CD4-positive, alpha-beta memory T cell (primary cell): Measurements from ENCODE around the gene SLC35B1. TPM values are rescaled to one million over a fixed set of nuclear protein-coding genes. Genes with fewer than 3 reads are reported as not detected.

Source experiments
- CTCF ChIA-PET: fragments of 350-600 bp; sonication (Branson Sonifier 250); formaldehyde crosslinking; loops from one replicate; lab custom pipeline; 2021; ENCODE audit warnings: inconsistent platforms; ENCODE audit not compliant: partially characterized antibody; lab: Charles Lee
- POLR2A ChIA-PET: fragments of 350-600 bp; sonication (Branson Sonifier 250); formaldehyde crosslinking; loops from one replicate; lab custom pipeline; 2021; ENCODE audit not compliant: partially characterized antibody; lab: Charles Lee
- DNase-seq, 5 donors: peaks; one replicate each; pipeline versions ENCODE4 v3.0.0 to v3.0.0-alpha.2; 2020 to 2022; ENCODE audit warnings: mixed read lengths in 1 of 5
- H3K27ac ChIP-seq: one replicate; pipeline ENCODE4 v1.7.0; 2013; ENCODE audit warnings: low read depth, low read length
- H3K27me3 ChIP-seq: 2 replicates; pipeline ENCODE4 v1.7.0; 2013; ENCODE audit warnings: mild to moderate bottlenecking, low read length, moderate library complexity; ENCODE audit not compliant: insufficient read depth
- H3K36me3 ChIP-seq: 2 replicates; pipeline ENCODE4 v1.7.0; 2013; ENCODE audit warnings: mild to moderate bottlenecking, low read length, moderate library complexity; ENCODE audit not compliant: insufficient read depth
- H3K4me1 ChIP-seq: 2 replicates; pipeline ENCODE4 v1.7.0; 2013; ENCODE audit warnings: mild to moderate bottlenecking, low read length, moderate library complexity; ENCODE audit not compliant: insufficient read depth
- H3K4me3 ChIP-seq, 2 donors: one replicate each; pipeline ENCODE4 v1.7.0; 2013; ENCODE audit warnings: low read length in 2 of 2, mild to moderate bottlenecking in 1 of 2
- H3K9me3 ChIP-seq, 2 donors: one replicate each; pipeline ENCODE4 v1.7.0; 2013; ENCODE audit warnings: low read length in 2 of 2, control low read depth in 1 of 2; ENCODE audit not compliant: control insufficient read depth in 1 of 2
- H3K27ac Mint-ChIP-seq, 7 donors: one replicate each; pipeline ENCODE4 v1.8.0; 2020 to 2021; ENCODE audit warnings: mixed read lengths in 7 of 7, mild to moderate bottlenecking in 6 of 7, inconsistent platforms in 3 of 7, moderate library complexity in 3 of 7
- H3K27me3 Mint-ChIP-seq, 2 donors: one replicate each; pipeline ENCODE4 v1.8.0; 2020 to 2021; ENCODE audit warnings: mixed read lengths in 2 of 2
- H3K36me3 Mint-ChIP-seq, 2 donors: one replicate each; pipeline ENCODE4 v1.8.0; 2020 to 2021; ENCODE audit warnings: mixed read lengths in 2 of 2, inconsistent platforms in 1 of 2, mild to moderate bottlenecking in 1 of 2
- H3K4me1 Mint-ChIP-seq, 4 donors: one replicate each; pipeline ENCODE4 v1.8.0; 2020 to 2021; ENCODE audit warnings: mixed read lengths in 4 of 4, mild to moderate bottlenecking in 1 of 4
- H3K4me3 Mint-ChIP-seq, 8 donors: one replicate each; pipeline ENCODE4 v1.8.0; 2020 to 2021; ENCODE audit warnings: mixed read lengths in 8 of 8, mild to moderate bottlenecking in 7 of 8, moderate library complexity in 6 of 8, inconsistent platforms in 3 of 8
- H3K9me3 Mint-ChIP-seq, 8 donors: one replicate each; pipeline ENCODE4 v1.8.0; 2020 to 2021; ENCODE audit warnings: mixed read lengths in 8 of 8, mild to moderate bottlenecking in 5 of 8, inconsistent platforms in 3 of 8, moderate library complexity in 1 of 8
- intact Hi-C: fragments of 100-400 bp; cut with micrococcal nuclease; formaldehyde crosslinking; loops from one replicate; pipeline ENCODE4 v1.15.1; 2023
- polyA plus RNA-seq, 2 donors: library from polyadenylated mRNA; unstranded; fragments of 300-500 nt; fragmentation: Illumina TruSeq; gene quantifications; one replicate each; pipeline ENCODE4 v1.2.3, GENCODE V29; 2021
- total RNA-seq, 2 experiments: library from RNA; stranded (reverse); gene quantifications; one replicate each; pipeline ENCODE4 v1.2.3, GENCODE V29; 2021

Gene SLC35B1
- total and polyA plus RNA-seq, 4 experiments from 2014 or later = 30.8 to 52.1 (median 43.6) TPM

DNA sequence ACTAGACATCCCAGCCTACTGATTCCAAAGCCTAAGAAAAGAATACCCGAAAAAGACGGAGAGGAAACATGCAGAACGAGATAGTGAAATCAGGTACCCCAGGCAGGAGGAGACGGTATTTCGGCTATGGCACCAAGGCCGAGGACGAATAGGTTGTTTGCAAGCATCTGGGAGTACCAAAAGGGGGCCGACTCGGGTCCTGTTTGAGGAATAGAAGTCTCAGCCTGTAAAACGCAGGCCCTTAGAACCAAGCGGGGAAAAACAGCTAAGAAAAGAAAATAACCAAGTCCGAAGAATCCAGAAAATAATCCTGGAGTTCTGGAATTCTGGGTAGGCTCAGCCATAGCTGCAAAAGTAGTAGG is 537 bp downstream of the SLC35B1 start:
- Mint-ChIP-seq H3K27me3 (no peaks in the 10 kb centered on the region), H3K36me3 (peaks cover 36 to 67% of the 10 kb centered on the region in 2 donors), H3K4me1 (peaks cover 35 to 51% (median 45%) of the 10 kb centered on the region in 4 donors), H3K9me3 (no peaks in the 10 kb centered on the region), H3K27ac (peak overlapping the region; percentile 95 to 99 (median 98)), H3K4me3 (peak overlapping the region; percentile 93 to 97 (median 96))
- intact Hi-C loops = loop anchor here (5.0 kb wide), 1 partner anchor 765 kb away; the partner anchor contains the start of gene SNF8
- Histone ChIP-seq H3K36me3 (peaks cover 53% of the 10 kb centered on the region), H3K4me3 (peak overlapping the region; percentile 70 to 86), H3K9me3 (no peaks in the 10 kb centered on the region), H3K27ac (peak overlapping the region; percentile 90), H3K27me3 (no peaks in the 10 kb centered on the region), H3K4me1 (peaks cover 33% of the 10 kb centered on the region)
- DNase-seq = peak; percentile 26 to 64 (median 29)
- ChIA-PET CTCF (interaction anchor here (0.9 to 5.4 kb wide), 16 partner anchors 10 to 289 kb away, joined by 3 to 56 read pairs (median 10); partner anchors contain the start of genes FAM117A, KAT7 and SPOP), POLR2A (interaction anchor here (0.5 to 12.8 kb wide), 25 partner anchors 8 to 387 kb away, joined by 3 to 233 read pairs (median 7); partner anchors contain the start of genes FAM117A, KAT7 and NXPH3)

DNA sequence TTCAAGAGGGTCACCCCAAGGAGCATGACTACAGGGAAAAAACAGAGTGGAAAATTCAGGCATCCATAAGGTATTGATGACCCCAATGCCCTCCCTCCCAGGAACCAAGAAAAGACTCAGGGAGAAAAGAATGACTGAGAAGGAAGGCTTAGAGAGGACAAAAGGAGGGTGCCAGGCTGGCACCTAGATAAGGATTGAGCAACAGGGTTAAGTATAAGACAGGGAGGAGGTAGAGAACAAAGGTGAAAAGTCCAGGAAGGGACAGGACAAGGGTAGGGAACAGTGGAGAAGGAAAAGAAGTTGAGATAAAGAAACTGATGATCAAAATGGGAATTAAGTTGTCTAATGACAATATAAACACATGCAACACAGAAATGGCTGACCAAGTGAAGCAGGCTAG is 2.5 kb downstream of the SLC35B1 start:
- Mint-ChIP-seq H3K27ac (peak overlapping the region in 6 of 7 donors; percentile 77 to 95 (median 86)), H3K9me3 (no peaks in the 10 kb centered on the region), H3K27me3 (no peaks in the 10 kb centered on the region), H3K4me1 (peaks cover 34 to 51% (median 45%) of the 10 kb centered on the region in 4 donors), H3K4me3 (peak overlapping the region in 7 of 8 donors; percentile 24 to 94 (median 70)), H3K36me3 (peaks cover 34 to 68% of the 10 kb centered on the region in 2 donors)
- Histone ChIP-seq H3K27me3 (no peaks in the 10 kb centered on the region), H3K4me3 (no peak overlapping the region), H3K9me3 (no peaks in the 10 kb centered on the region), H3K27ac (no peak overlapping the region), H3K4me1 (peaks cover 32% of the 10 kb centered on the region), H3K36me3 (peaks cover 55% of the 10 kb centered on the region)
- POLR2A ChIA-PET = interaction anchor here (1.2 to 6.7 kb wide), 3 partner anchors 17 to 83 kb away, joined by 3 to 156 read pairs (median 7); partner anchors contain the start of genes FAM117A and KAT7
- no peak for DNase-seq
- CTCF ChIA-PET = interaction anchor here (0.8 to 16.2 kb wide), 5 partner anchors 13 to 293 kb away, joined by 3 to 219 read pairs (median 3); partner anchors contain the start of gene NXPH3
- intact Hi-C loops = loop anchor here (5.0 kb wide), 1 partner anchor 763 kb away; the partner anchor contains the start of gene SNF8

DNA sequence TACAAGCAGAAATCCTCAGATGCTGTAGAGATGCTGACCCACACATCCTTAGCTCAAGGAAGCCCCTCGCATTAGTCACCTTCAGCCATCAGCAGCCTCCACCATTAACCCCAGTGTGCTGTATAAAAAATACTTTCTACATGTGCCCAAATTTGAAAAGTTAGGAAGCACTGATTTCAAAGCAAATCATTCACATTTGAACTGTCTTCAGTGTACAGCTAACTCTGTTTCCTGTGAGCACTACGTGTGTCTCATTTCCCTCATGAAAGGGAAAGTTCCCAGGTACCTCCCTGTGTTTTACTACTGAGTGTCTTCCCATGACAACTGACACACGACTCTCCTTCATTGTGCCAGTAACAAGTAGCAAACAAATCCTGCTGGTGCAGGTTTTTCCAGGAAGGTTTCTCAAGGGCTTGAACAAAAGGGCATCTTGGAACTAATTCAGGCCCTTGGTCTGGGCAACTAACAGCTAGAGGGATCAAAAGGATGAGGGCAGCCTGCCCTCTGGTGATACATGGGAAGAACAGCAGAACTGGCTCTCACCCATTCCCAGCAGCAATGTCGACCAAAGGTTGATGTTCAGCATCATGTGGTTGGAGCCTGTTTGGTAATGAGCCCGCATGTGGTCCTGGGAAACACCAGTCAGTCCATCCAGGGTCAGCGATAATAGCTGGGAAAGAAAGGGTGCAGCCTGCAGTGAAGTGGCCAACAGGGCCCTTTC is 4.0 kb downstream of the SLC35B1 start:
- H3K27ac Mint-ChIP-seq = peak overlapping the region in 2 of 7 donors; percentile 17 to 81
- no peaks in the 10 kb centered on the region for H3K27me3 ChIP-seq
- ChIA-PET POLR2A (interaction anchor here (0.9 to 2.2 kb wide), 6 partner anchors 12 to 146 kb away, joined by 3 to 9 read pairs (median 4); partner anchors contain the start of genes FAM117A and KAT7), CTCF (interaction anchor here (0.7 to 16.2 kb wide), 10 partner anchors 8 to 147 kb away, joined by 3 to 219 read pairs (median 4); partner anchors contain the start of genes FAM117A and NXPH3)
- H3K36me3 ChIP-seq = peaks cover 59% of the 10 kb centered on the region
- no peak overlapping the region for H3K27ac ChIP-seq
- H3K36me3 Mint-ChIP-seq = peaks cover 30 to 69% of the 10 kb centered on the region in 2 donors
- H3K4me3 ChIP-seq = no peak overlapping the region
- H3K9me3 ChIP-seq = no peaks in the 10 kb centered on the region
- H3K4me3 Mint-ChIP-seq = no peak overlapping the region
- no peaks in the 10 kb centered on the region for H3K27me3 Mint-ChIP-seq
- intact Hi-C loops = no loop called here
- peaks cover 17% of the 10 kb centered on the region for H3K4me1 ChIP-seq
- H3K4me1 Mint-ChIP-seq = peaks cover 24 to 48% (median 35%) of the 10 kb centered on the region in 4 donors
- no peaks in the 10 kb centered on the region for H3K9me3 Mint-ChIP-seq
- no peak for DNase-seq

GRCh38 chr17:49700960-49701359 is 6.8 kb downstream of the SLC35B1 start:
- CTCF ChIA-PET = interaction anchor here (1.1 to 16.2 kb wide), 6 partner anchors 8 to 296 kb away, joined by 3 to 219 read pairs (median 4); partner anchors contain the start of genes NXPH3 and SLC35B1
- peak overlapping the region in 1 of 7 donors; percentile 52 for H3K27ac Mint-ChIP-seq
- peaks cover 13 to 34% (median 22%) of the 10 kb centered on the region in 4 donors for H3K4me1 Mint-ChIP-seq
- no peak for DNase-seq
- Histone ChIP-seq H3K27ac (no peak overlapping the region), H3K27me3 (no peaks in the 10 kb centered on the region), H3K4me1 (peaks cover 9% of the 10 kb centered on the region), H3K4me3 (no peak overlapping the region), H3K36me3 (peaks cover 58% of the 10 kb centered on the region), H3K9me3 (no peaks in the 10 kb centered on the region)
- H3K4me3 Mint-ChIP-seq = no peak overlapping the region
- intact Hi-C loops = no loop called here
- H3K36me3 Mint-ChIP-seq = peaks cover 30 to 53% of the 10 kb centered on the region in 2 donors
- no peaks in the 10 kb centered on the region for H3K27me3 Mint-ChIP-seq
- POLR2A ChIA-PET = interaction anchor here (0.7 to 1.5 kb wide), 4 partner anchors 39 to 140 kb away, joined by 3 to 4 read pairs (median 3); no protein-coding TSS in a partner anchor
- no peaks in the 10 kb centered on the region for H3K9me3 Mint-ChIP-seq

DNA sequence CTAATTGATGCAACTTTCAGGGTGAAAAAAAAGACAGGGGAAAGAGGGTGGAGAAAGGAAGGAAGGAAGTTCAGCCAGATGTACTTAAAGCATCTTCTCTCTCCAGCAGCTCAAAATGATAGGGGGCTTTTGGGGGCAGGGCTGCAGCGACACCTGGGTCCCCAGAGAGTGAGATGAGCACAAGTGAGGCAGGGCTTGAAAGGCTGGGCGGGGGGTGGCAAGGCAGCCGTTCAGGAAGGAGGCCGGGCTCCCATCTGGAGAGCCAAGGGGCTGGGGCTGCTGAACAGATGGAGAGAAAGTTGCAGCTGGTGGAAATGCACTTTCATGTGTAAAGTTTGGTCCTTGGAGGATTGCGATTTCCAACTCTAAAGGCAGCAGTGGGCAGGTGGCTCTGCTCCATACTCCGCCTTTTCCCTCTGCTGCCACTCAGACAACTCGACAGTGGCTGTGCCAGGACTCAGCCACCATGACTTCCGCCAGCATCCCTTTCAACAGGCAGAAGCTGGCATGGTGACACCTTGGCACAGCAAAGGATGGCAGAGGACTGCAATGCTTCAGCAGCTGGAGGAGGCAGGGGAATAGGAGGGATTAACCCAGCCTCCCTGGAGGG is 7.7 kb downstream of the SLC35B1 start:
- Mint-ChIP-seq H3K27ac (peak overlapping the region in 6 of 7 donors; percentile 4 to 90 (median 59)), H3K9me3 (no peaks in the 10 kb centered on the region), H3K27me3 (no peaks in the 10 kb centered on the region), H3K4me3 (no peak overlapping the region), H3K36me3 (peaks cover 23 to 45% of the 10 kb centered on the region in 2 donors), H3K4me1 (peaks cover 15 to 35% (median 24%) of the 10 kb centered on the region in 4 donors)
- intact Hi-C loops = loop anchor here (5.0 kb wide), 1 partner anchor 297 kb away; the partner anchor contains the start of gene DLX3
- no peak for DNase-seq
- Histone ChIP-seq H3K4me3 (no peak overlapping the region), H3K9me3 (no peaks in the 10 kb centered on the region), H3K27me3 (no peaks in the 10 kb centered on the region), H3K27ac (no peak overlapping the region), H3K4me1 (peaks cover 18% of the 10 kb centered on the region), H3K36me3 (peaks cover 49% of the 10 kb centered on the region)
- ChIA-PET POLR2A (interaction anchor here (0.7 to 2.1 kb wide), 6 partner anchors 8 to 139 kb away, joined by 3 to 7 read pairs (median 4); partner anchors contain the start of genes FAM117A and SLC35B1), CTCF (interaction anchor here (0.6 to 16.2 kb wide), 8 partner anchors 8 to 297 kb away, joined by 3 to 219 read pairs (median 4); partner anchors contain the start of genes NXPH3 and SLC35B1)

DNA sequence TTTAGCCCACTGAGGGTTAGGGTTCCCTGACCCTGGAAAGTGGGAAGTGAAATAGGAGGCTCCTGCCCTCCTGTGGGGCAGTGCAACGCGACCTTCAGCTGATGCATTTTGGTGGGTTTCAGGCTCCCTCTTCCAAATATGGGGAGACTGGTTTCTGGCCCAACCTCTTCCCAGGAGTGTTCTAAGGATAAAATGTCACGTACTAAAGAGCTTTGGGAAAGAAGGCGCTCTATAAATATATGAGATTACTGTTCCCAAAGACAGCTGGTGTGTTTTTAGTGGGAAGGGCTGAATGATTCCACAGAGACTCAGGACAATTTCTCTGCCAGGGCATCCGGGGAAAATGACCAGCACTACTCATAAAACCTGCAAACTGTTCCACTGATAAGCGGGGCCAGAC is 9.8 kb downstream of the SLC35B1 start:
- H3K36me3 ChIP-seq = peaks cover 28% of the 10 kb centered on the region
- Mint-ChIP-seq H3K9me3 (no peaks in the 10 kb centered on the region), H3K4me3 (no peak overlapping the region), H3K27ac (no peak overlapping the region), H3K36me3 (peaks cover 16 to 26% of the 10 kb centered on the region in 2 donors), H3K4me1 (peaks cover 16 to 33% (median 26%) of the 10 kb centered on the region in 4 donors), H3K27me3 (no peaks in the 10 kb centered on the region)
- ChIA-PET CTCF (interaction anchor here (1.5 to 16.2 kb wide), 6 partner anchors 9 to 141 kb away, joined by 4 to 219 read pairs (median 24); partner anchors contain the start of genes NXPH3 and SLC35B1), POLR2A (interaction anchor here (1.0 to 2.1 kb wide), 3 partner anchors 10 to 128 kb away, joined by 3 to 7 read pairs (median 4); partner anchors contain the start of gene SLC35B1)
- H3K4me1 ChIP-seq = peaks cover 19% of the 10 kb centered on the region
- no peaks in the 10 kb centered on the region for H3K27me3 ChIP-seq
- DNase-seq = no peak
- no peak overlapping the region for H3K27ac ChIP-seq
- intact Hi-C loops = loop anchor here (5.0 kb wide), 1 partner anchor 299 kb away; the partner anchor contains the start of gene DLX3
- no peak overlapping the region for H3K4me3 ChIP-seq
- H3K9me3 ChIP-seq = no peaks in the 10 kb centered on the region
